Fibroblast of upper back skin (primary cell): ENCODE results near the gene SGCB.
"Not testable (repeated sequence)": the region's sequence is repeated elsewhere in the genome, so short reads cannot be mapped to it uniquely, and the experiment has no call there.

Source experiments
- DNase-seq: peaks from one replicate; pipeline ENCODE4 v3.0.0-alpha.2; 2013

The SGCB gene, protein sequence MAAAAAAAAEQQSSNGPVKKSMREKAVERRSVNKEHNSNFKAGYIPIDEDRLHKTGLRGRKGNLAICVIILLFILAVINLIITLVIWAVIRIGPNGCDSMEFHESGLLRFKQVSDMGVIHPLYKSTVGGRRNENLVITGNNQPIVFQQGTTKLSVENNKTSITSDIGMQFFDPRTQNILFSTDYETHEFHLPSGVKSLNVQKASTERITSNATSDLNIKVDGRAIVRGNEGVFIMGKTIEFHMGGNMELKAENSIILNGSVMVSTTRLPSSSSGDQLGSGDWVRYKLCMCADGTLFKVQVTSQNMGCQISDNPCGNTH

GRCh38 chr4:52038103-52038912 is at the start of gene SGCB:
Gene SGCB (minus strand): TSS chr4:52038299. CDS start chr4:52038259, 40 bp downstream.
- peak; percentile 52 for DNase-seq

GRCh38 chr4:52086425-52086824 is 48.3 kb upstream of the SGCB start:
- DNase-seq: not testable (repeated sequence)

DNA sequence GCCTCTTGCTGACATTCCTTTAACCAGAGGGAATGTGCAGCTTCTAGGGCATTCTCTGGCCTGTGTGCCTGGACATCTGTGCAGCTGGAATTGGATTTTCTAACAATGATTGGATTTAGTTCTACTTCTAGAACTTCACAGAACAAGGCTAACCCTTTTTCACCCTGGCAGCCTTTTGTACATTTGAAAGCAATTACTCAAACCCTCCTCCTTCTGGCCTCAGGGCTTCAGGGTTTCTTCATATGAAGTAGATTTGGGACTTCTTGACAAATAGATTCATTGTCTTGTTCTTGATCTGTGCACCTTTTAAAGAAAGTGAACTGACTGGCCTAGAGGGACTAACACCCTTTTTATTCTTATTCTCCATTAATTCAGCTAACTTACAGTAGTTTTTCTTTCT is 43.1 kb upstream of the SGCB start:
- no peak for DNase-seq

DNA sequence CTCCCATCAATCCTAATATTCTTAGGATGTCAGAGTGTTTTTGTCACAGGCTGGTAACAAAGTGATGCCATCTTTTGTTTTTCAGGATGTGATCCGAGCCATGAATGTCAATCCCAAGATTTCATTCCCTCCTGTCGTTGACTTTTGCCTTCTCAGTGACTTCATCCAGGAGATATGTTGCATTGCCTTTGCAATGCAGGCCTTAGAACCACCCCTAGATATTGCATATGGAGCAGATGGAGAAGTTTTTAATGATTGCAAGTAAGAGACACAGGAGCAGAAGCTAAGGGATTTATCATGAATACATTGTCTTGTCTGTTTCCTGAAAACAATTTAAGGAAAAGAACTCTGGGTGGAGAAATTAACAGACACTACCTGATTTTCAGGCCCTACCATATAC is 41.6 kb upstream of the SGCB start:
- no peak for DNase-seq

DNA sequence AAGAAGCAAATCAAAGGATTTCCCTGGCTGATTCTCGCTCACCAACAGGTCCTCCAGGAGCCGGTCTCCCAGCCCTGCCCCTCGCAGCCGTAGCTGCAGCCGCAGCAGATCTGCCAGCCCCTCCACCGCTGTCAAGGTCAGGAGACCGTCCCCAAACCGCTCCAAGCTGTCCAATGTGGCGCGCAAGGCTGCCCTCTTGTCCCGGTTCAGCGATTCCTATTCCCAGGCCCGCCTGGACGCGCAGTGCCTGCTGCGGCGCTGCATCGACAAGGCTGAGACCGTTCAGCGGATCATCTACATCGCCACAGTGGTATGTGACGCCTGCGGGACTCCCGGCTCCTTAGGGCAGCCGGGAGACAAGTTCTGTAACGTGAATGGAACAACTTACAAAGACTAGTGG is 38.6 kb upstream of the SGCB start:
- peak; percentile 10 for DNase-seq

- no peak for DNase-seq
Measured at GRCh38 chr4:52071791-52072546, 33.9 kb upstream of the SGCB start.

GRCh38 chr4:52069571-52069970 is 31.5 kb upstream of the SGCB start:
- peak; percentile 20 for DNase-seq

DNA sequence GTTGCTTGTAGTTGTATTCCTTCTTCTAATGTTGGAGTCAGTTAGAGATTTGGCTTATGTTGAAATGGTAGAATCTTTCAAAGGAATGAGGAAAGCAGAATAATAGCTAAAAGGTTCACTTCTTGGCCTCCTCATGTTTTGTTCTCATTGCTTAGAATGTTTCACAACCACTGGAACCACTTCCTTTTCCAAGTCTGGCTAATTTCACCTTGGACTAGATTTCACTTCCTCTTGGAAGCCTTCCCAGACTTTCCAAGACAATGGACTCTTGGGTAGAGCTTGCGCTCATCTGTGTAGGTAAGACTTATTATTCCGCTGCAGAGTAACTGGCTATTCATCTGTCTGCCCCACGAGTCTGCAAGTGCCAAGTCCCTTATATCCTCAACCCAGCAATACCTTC is 21.3 kb upstream of the SGCB start:
- DNase-seq: peak; percentile 77

GRCh38 chr4:52058275-52058674 is 20.2 kb upstream of the SGCB start:
- no peak for DNase-seq

DNA sequence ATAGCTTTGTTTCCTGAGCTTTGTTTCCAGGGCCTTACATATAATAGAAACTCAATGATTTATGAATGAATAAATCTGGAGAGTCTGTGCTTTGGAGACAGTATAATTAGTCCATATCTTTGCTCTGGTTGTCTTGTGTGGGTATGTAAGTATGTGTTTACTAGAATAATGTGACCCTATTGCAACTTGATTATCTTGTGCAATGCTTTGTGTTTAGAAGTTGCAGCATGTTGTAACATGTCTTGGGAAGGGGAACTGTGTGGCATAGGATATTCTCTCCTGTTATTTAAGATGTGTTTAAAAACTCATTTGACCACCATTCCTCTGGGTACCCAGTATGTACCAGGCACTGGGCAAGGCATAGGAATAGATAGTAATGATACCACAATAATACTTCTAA is 19.1 kb upstream of the SGCB start:
- DNase-seq: no peak

GRCh38 chr4:52054254-52054653 is 16.2 kb upstream of the SGCB start:
- no peak for DNase-seq

DNA sequence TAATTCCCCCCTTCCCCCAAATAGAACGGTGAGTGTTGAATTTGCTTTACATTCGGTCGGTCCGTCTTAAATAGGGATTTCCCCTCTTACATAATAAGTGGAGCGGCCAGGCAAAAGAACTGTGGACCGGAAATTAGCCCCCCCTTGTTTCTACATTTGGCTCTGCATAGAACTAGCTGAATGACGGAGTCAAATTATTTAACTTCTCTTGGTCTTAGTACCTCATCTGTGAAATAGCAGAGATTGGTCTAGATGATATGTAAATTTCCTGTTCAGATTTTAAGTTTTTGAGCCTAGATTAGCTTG is 14.3 kb upstream of the SGCB start:
- no peak for DNase-seq

- DNase-seq: peak; percentile 85
Measured at GRCh38 chr4:52051615-52052474, 13.7 kb upstream of the SGCB start.

GRCh38 chr4:52051213-52051614 is 13.1 kb upstream of the SGCB start, which contains the start of gene SPATA18:
Gene SPATA18 (plus strand): TSS chr4:52051304. CDS start chr4:52051705, 401 bp downstream.
- DNase-seq: peak; percentile 16

- no peak for DNase-seq
Measured at GRCh38 chr4:52049266-52049665, 11.2 kb upstream of the SGCB start.

DNA sequence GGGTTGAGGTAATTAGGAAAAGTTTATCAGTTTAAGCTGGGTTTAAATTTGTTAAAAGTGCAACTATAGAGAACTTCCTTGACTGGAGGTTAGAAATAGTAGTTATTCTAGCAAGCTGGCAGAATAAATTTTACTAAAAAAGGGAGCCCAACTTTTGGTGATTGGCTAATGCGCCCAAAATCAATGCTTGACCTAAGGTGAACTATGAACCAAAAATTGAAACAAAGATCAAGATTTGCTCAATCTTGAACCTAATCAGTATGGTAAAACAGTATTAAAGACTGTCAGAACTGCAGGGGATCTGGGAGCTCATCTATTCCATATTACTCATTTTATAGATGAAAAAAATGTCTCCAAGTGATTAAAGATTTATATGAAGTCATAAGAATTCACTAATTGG is 6.9 kb upstream of the SGCB start:
- DNase-seq: no peak

DNA sequence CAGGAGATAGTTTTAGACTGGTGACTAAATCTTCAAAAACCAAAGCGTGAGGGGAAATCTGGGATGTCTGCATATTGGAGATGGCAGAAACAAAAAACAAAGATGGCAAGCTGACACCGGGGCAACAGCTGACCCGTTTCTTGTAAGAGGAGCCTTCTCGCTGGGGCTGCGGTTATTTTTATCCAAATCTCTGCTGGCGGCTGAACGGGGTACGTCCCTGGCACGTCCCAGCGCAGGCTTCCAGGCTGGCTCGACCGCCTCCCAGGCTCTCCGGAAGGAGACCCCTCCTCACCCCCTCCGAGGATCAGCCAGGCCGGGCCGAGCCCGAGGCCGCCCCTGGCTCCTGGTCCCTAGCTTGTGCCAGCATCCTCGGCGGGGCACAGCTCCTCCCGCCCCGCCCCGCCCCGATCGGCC is 403 bp downstream of the SGCB start:
- DNase-seq: peak; percentile 27

DNA sequence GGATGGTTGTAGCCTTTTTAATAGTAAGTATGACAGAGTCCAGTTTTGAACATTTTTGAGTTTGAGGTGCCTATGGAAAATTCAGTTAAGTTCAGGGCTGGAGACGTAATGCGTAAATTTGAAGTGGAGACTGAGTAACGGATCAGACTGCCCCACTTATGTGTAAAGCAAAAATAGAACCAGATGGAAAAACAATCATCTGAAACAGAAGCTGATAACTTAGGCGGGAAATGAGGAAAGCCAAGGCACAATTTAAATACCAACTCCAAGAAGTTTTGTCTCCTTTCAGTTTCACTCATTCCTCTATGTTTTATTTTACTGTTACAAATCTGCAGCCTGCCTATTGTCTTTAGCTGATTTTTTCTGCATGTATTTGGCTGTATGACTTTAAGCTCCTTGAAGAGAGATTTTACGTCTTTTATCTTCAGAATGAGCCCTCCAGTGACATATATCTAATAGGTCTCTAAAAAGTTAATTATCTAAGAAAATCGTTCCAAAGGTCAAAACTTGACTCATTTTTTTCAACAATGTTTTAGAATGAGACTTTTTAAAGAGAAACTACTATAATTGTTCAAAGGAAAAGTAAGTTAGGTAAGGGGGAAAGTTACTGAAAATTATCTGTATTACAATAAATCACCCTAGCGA is 1.1 kb downstream of the SGCB start:
- DNase-seq: peak; percentile 12

DNA sequence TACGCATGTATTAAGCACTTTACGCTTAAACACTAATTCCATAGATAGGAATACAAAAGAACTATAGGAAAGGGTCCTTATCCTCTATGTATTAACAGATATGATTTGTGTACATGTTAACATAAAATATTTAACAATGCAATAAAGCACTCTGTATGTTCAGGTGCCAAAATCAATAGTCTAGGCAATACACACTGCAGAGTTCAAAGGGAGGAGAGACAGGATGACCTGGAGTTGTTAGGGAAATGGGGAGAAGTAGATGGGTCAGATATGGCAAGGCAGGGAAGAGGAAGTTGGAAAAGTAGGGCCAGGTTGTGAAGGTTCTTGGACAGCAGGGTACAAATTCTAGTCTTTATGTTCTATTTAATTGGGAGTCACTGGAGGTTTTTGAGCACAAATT is 2.9 kb downstream of the SGCB start:
- DNase-seq: no peak

GRCh38 chr4:52032005-52032404 is 6.1 kb downstream of the SGCB start:
- no peak for DNase-seq

DNA sequence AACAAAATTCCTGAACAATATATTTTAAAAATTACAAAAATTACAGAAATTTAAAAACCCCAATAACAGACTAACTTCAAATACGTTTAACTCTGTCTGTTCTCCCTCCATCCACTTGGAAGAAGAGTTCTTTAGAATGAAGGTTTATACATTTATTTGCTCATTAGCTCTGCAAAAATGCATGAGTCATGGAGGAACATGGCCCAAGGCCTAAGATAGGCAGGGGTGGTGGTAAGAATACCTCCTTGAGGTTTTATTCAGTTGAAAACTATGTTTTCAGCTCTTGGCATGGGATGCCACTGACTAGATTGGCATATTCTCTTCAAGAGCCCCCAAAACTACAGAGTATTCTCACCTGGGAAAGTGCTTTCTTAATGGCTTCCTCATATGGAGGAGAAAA is 9.1 kb downstream of the SGCB start:
- peak; percentile 70 for DNase-seq
